Kidney tubule cell (primary cell): ENCODE measurements around the gene ZNF691.
"Not testable (repeated sequence)": the region's sequence is repeated elsewhere in the genome, so short reads cannot be mapped to it uniquely, and the experiment has no call there.

Experiments
- DNase-seq: peaks from one replicate; pipeline ENCODE4 v3.0.0-alpha.2; 2018; ENCODE audit warnings: low spot score

Gene ZNF691

GRCh38 chr1:42859366-42859765 lies 13.0 kb downstream of the ZNF691 start:
- not testable (repeated sequence) for DNase-seq

GRCh38 chr1:42860339-42861013 lies 14.1 kb downstream of the ZNF691 start:
- no peak for DNase-seq

DNA sequence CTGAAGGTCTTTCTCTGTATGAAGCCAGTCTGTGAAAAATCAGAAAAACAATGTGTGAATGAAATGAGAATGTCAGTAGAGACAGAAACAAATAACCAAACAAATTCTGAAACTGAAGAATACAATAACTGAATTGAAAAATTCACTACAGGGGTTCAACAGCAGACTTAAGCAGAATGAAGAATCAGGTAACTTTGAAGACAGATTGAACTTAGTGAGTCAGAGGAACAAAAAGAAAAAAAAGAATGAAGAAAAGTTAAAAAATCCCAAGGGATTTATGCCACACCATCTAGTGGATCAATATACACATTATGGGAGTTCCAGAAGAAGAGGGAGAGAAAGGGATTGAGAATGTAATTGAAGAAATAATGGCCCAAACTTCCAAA lies 14.6 kb downstream of the ZNF691 start:
- DNase-seq = no peak

DNA sequence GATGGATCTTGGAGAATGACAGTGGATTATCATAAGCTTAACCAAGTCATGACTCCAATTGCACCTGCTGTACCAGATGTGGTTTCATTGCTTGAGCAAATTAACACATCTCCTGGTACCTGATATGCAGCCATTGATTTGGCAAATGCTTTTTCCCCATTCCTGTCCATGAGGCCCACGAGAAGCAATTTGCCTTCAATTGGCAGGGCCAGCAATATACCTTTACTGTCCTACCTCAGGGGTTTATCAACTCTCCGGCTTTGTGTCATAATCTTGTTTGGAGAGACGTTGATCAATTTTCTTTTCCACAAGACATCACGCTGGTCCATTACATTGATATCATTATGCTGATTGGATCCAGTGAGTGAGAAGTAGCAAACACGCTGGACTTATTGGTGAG lies 20.1 kb downstream of the ZNF691 start:
- DNase-seq = no peak

- not testable (repeated sequence) for DNase-seq
These were observed 22.1 kb downstream of the ZNF691 start for GRCh38 chr1:42868466-42868865.

- DNase-seq = not testable (repeated sequence)
These were observed 22.8 kb downstream of the ZNF691 start for GRCh38 chr1:42869254-42869653.

- DNase-seq = not testable (repeated sequence)
These were observed 23.3 kb downstream of the ZNF691 start for GRCh38 chr1:42869751-42870150.

DNA sequence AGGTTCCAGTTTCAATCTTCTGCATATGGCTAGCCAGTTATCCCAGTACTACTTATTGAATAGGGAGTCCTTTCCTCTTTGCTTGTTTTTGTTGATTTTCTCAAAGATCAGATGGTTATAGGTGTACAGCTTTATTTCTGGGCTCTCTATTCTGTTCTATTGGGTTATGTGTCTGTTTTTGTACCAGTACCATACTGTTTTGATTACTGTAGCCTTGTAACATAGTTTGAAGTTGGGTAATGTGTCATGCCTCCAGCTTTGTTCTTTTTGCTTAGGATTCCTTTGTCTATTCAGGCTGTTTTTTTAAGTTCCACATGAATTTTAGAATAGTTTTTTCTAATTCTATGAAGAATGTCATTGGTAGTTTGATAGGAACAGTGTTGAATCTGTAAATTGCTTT lies 26.7 kb downstream of the ZNF691 start:
- not testable (repeated sequence) for DNase-seq

GRCh38 chr1:42873670-42874069 lies 27.3 kb downstream of the ZNF691 start:
- no peak for DNase-seq

DNA sequence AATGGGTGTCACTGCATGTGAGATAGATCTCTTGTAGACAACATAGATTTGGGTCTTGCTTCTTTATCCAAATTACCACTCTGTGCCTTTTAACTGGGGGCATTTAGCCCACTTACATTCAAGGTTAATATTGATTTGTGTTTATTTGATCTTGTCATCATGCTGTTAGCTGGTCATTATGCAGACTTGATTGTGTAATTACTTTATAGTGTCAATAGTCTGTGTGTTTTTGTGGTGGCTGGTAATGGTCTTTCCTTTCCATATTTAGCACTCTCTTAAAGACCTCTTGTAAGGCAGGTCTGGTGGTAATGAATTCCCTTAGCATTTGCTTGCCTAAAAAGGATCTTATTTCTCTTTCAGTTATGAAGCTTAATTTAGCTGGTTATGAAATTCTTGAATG lies 29.6 kb downstream of the ZNF691 start:
- DNase-seq = no peak

GRCh38 chr1:42877380-42877779 lies 31.0 kb downstream of the ZNF691 start:
- DNase-seq = no peak

DNA sequence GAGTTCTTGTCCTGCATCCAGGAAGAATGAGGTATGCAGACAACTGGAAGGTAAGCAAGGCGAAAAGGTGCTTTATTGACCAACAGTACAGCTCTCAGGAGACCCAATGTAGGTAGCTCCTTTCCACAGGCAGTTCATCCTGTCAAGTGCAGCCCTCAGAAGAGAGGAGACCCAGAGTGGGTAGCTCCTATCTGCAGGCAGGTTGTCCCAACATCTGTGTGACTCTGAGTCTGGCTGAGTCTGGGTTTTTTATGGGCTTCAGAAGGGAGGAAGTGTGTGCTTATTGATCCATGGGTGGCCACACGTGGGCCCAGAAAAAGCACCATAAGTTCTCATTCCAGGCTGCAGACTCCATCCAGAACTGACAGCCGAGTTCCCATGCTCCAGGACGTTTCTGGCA lies 34.0 kb downstream of the ZNF691 start:
- no peak for DNase-seq

DNA sequence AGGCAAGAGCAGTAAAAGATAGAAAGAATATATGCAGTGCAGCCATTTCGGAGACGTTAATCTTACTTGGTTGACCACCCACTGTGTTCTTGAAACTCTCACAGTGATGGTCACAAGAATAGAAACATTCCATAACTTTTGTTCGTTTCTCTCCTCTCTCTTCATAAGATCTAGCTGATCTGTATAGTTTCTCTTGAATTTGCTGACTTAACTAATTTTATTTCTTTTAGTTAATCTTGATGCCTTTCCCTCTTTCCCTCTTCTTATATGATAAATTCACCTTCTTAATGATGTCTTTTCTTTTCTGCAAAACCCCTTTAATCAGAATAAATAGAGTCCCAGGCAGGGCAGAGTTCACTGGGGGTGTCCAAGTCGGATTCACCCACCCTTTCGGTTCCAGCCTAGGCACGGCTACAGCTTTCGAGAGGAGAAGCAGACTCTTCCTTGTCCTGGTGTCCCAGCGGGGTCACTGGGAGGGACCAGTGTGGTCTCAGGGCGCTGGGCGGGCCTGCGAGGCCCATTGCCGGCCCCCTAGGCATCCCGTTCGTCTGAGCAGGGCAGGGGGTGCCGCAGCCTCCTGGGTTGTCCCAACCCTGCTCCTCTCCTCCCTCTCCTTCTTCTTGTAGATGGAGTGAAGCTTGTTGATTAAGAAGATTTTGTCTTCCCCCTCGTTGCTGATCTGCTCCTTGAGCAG lies 39.8 kb downstream of the ZNF691 start:
- no peak for DNase-seq

- DNase-seq = no peak
These were observed 40.4 kb downstream of the ZNF691 start for GRCh38 chr1:42886800-42887199.

DNA sequence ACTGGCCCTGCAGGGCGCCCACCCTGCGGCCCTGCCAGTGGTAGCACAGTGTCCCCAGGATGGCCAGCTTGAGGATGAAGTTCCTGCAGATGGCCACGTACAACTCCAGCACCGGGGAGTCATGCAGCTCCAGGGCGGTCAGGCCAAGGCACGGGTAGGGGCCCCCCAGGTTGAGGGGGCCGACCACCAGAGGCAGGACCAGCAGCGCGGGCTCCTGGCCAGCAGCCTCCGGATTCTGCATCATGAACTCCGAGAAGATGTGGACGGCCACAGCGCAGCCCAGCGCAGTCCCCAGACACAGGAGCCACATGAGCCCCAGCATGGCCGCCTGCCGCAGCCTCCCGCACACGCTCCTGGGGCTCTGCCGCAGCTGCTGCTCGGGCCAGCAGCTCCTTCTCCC lies 41.0 kb downstream of the ZNF691 start:
- no peak for DNase-seq

- no peak for DNase-seq
These were observed 41.7 kb downstream of the ZNF691 start for GRCh38 chr1:42888013-42888633.

GRCh38 chr1:42889264-42889663 lies 42.9 kb downstream of the ZNF691 start:
- no peak for DNase-seq

DNA sequence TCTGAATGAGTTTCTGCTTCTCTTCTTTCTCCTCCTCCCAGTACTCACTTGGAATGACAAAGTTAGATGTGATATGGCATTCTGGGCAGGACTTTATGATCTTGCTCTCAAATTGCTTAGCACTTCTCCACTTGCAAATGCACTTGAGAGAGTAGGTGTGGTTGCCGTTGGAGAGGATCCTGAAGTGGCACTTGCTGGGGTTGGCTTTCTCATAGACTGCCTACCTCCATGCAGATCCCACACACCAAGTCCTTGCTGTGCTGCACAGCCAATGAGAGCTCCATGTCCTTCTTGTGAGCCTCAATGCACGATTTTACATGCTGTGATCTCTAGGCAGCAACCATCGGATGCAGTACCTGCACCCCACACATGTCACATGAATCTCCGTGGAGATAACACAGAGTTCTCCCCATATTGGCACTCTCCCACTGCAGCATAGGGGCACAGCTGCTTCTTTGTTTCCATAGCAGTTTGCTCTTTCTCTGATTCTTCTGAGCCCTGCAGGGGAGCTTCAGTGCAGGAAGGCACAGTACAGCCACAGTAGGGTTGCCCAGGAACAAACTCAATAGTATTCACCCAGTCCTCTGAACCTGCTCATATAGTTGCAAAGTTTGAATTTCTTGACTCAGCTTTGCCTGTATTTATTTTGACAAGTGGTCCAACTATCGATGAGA lies 45.2 kb downstream of the ZNF691 start:
- DNase-seq = no peak

DNA sequence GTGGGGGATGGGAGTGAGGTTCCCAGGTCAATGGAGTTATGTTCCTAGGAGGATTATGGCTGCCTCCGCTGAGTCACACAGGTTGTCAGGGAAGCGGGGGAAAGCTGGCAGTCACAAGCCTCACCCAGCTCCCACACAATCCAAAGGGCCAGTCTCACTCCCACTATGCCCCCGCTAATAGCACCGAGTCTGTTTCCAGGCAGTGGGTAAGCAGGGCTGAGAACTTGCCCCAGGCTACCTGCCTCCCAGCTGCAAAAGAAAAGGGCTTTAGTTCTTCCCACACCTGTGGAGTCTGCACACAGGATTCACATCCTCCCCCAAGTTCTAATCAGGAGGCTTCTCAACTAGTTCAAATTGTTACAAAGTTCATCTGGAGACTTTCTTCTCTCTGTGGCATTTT lies 53.5 kb downstream of the ZNF691 start:
- DNase-seq = not testable (repeated sequence)
